SK-N-MC (cell line): Measurements from ENCODE around the gene TSPAN16.

Experiments used
- DNase-seq: peaks from one replicate; pipeline ENCODE4 v3.0.0-alpha.2; 2011; ENCODE audit warnings: low read depth, low spot score
- H3K27ac ChIP-seq: fragments of 200-600 bp; sonication (generic); 2 replicates; pipeline ENCODE4 v1.5.1; 2016; ENCODE audit warnings: mixed run types
- H3K36me3 ChIP-seq: fragments of 200-600 bp; sonication (generic); 2 replicates; pipeline ENCODE4 v1.6.1; 2017; ENCODE audit warnings: antibody characterized with exemption, low read length, mixed read lengths; ENCODE audit not compliant: insufficient read depth
- H3K4me3 ChIP-seq: fragments of 200-600 bp; sonication (generic); 2 replicates; pipeline ENCODE4 v1.5.1; 2016
- H3K9ac ChIP-seq: fragments of 200-600 bp; sonication (generic); 2 replicates; pipeline ENCODE4 v1.8.0; 2017; ENCODE audit warnings: mixed run types, mixed read lengths; ENCODE audit not compliant: insufficient read length
- H3K9me3 ChIP-seq: fragments of 200-600 bp; sonication (generic); 2 replicates; pipeline ENCODE4 v1.6.1; 2017; ENCODE audit warnings: low read depth, mild to moderate bottlenecking, antibody characterized with exemption, low read length, moderate library complexity, mixed read lengths
- EZH2 ChIP-seq: fragments of 200-600 bp; sonication (generic); IDR thresholded peaks from one replicate; pipeline ENCODE4 v1.6.1; 2017; ENCODE audit warnings: antibody characterized with exemption
- FOXP2 ChIP-seq: optimal IDR thresholded peaks from 2 replicates; pipeline ENCODE3; 2011; ENCODE audit warnings: mild to moderate bottlenecking, moderate library complexity; ENCODE audit not compliant: insufficient read depth; ENCODE audit errors: extremely low read length, control extremely low read depth
- POLR2AphosphoS5 ChIP-seq: IDR thresholded peaks from 2 replicates; pipeline ENCODE4 v1.6.1; 2012; ENCODE audit warnings: mild to moderate bottlenecking, low read depth, low read length, borderline replicate concordance

Gene TSPAN16

DNA sequence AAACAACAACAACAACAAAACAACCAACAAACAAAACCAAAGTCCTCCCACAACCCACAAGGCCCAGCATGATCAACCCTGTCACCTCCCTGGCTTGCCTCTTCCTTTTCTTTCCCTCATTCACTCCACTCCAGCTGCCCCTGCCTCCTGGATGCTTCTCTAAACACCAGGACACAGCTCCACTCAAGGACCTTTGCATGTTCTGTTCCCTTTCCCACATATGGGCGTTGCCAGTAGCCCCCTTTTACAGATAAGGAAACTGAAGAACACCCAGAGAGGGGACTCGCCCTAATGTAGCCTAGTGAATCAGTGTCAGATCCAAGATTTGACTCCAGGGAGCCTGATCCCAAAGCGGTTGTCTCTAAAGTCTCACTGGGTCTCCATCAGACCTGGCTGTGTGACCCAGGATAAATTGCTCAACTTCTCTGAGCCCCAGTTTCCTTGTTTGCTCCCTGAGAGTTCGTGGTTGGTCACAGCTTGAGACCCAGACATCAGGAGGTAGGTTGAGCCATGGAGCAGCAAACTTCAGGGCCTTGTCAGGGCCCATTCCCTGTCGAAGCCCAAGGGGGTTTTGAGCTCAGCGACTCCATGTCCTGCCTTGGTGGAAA is 30.7 kb upstream of the TSPAN16 start:
- DNase-seq: no peak
- H3K27ac ChIP-seq: no peak overlapping the region
- no peak overlapping the region for H3K4me3 ChIP-seq
- no peak overlapping the region for H3K9ac ChIP-seq
- TF ChIP-seq EZH2 (no peak), FOXP2 (no peak), POLR2AphosphoS5 (no peak)
- no peaks in the 10 kb centered on the region for H3K9me3 ChIP-seq
- no peaks in the 10 kb centered on the region for H3K36me3 ChIP-seq

DNA sequence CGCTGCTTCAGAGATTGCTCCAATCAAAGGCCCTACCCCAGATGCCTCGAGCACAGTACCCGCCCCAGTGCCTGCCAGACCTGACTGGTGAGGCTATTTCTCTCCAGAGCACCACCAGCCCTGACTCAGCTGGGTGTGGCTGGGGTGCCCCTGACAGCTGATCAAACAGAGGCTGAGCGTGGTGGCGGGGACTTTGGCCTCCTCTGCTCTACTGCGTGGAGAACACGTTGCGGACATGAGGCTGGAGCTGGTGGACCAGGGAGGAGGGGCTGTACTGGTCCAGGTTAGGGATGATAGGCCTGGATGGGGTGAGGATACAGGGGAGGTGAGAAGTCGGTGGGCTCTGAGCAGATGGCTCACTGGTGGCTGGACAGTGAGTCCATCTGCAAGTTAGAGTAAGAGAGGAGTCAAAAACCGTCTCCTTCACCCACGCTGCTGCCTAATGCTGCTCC is 30.1 kb upstream of the TSPAN16 start:
- Histone ChIP-seq H3K36me3 (no peaks in the 10 kb centered on the region), H3K4me3 (no peak overlapping the region), H3K9me3 (no peaks in the 10 kb centered on the region), H3K9ac (no peak overlapping the region), H3K27ac (no peak overlapping the region)
- TF ChIP-seq EZH2: no peak
- no peak for TF ChIP-seq POLR2AphosphoS5
- no peak for TF ChIP-seq FOXP2
- DNase-seq: no peak

DNA sequence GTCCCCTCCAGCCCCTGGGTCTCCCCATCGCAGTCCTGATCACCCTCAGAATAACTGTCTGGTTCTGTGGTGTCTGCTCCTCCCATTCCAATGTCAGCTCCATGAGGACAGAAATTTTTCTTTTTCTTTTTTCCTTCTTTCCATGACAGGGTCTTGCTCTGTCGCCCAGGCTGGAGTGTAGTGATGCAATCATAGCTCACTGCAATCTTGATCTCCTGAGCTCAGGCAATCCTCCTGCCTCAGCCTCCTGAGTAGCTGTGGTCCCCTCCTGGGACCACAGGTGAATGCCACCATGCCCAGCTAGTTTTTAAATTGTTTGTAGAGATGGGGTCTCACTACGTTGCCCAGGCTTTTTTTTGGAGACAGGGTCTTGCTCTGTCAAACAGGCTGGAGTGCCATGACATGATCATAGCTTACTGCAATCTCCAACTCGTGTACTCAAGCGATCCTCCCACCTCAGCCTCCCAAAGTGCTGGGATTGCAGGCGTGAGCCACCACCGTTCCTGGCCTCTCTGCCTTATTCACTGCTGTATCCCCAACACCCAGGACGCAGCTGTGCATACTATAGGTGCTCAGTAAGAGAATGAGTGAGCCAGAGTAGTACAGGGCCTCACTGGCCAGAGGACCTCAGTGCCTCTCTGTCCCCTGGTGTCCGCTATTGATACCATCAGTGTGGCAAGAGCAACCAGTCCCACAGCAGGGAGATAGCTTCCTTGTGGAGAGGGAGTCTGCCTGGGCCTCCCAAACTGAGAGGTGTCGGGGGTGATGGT is 28.5 kb upstream of the TSPAN16 start:
- no peaks in the 10 kb centered on the region for H3K36me3 ChIP-seq
- H3K4me3 ChIP-seq: no peak overlapping the region
- H3K9ac ChIP-seq: no peak overlapping the region
- H3K27ac ChIP-seq: no peak overlapping the region
- H3K9me3 ChIP-seq: no peaks in the 10 kb centered on the region
- no peak for TF ChIP-seq POLR2AphosphoS5
- TF ChIP-seq EZH2: no peak
- no peak for TF ChIP-seq FOXP2
- DNase-seq: no peak

GRCh38 chr19:11268783-11269267 is 27.1 kb upstream of the TSPAN16 start:
- no peak for DNase-seq
- H3K4me3 ChIP-seq: no peak overlapping the region
- H3K9me3 ChIP-seq: no peaks in the 10 kb centered on the region
- no peak overlapping the region for H3K9ac ChIP-seq
- TF ChIP-seq EZH2: no peak
- no peak for TF ChIP-seq POLR2AphosphoS5
- TF ChIP-seq FOXP2: no peak
- no peak overlapping the region for H3K27ac ChIP-seq
- no peaks in the 10 kb centered on the region for H3K36me3 ChIP-seq

GRCh38 chr19:11269408-11269807 is 26.6 kb upstream of the TSPAN16 start:
- Histone ChIP-seq H3K27ac (no peak overlapping the region), H3K36me3 (no peaks in the 10 kb centered on the region), H3K9me3 (no peaks in the 10 kb centered on the region), H3K4me3 (no peak overlapping the region), H3K9ac (no peak overlapping the region)
- TF ChIP-seq FOXP2: no peak
- no peak for TF ChIP-seq POLR2AphosphoS5
- TF ChIP-seq EZH2: no peak
- no peak for DNase-seq

- Histone ChIP-seq H3K9ac (no peak overlapping the region), H3K4me3 (no peak overlapping the region), H3K9me3 (no peaks in the 10 kb centered on the region), H3K27ac (no peak overlapping the region), H3K36me3 (no peaks in the 10 kb centered on the region)
- TF ChIP-seq FOXP2: no peak
- TF ChIP-seq POLR2AphosphoS5: no peak
- no peak for TF ChIP-seq EZH2
- no peak for DNase-seq
Observed at GRCh38 chr19:11273296-11273695, 22.7 kb upstream of the TSPAN16 start.

- Histone ChIP-seq H3K27ac (no peak overlapping the region), H3K4me3 (no peak overlapping the region), H3K36me3 (no peaks in the 10 kb centered on the region), H3K9me3 (no peaks in the 10 kb centered on the region), H3K9ac (no peak overlapping the region)
- TF ChIP-seq POLR2AphosphoS5: no peak
- no peak for TF ChIP-seq FOXP2
- no peak for TF ChIP-seq EZH2
- DNase-seq: no peak
Observed at GRCh38 chr19:11273989-11274388, 22.0 kb upstream of the TSPAN16 start.

DNA sequence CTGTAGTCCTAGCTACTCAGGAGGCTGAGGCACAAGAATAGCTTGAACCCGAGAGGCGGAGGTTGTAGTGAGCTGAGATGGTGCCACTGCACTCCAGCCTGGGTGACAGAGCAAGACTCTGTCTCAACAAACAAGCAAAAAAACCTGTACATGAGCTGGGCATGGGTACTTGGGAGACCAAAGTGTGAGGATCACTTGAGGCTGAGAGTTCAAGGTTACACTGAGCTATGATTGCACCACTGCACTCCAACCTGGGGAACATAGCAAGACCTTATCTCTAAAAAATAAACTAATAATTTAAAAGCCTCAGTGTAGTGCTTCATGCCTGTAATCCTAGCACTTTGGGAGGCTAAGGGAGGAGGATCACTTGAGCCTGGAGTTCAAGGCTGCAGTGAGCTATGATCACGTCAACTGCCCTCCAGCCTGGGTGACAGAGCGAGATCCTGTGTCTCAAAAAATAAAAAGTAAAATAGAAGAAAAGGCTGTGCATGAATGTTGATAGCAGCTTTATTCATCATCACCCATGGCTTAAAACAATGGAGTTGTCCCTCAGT is 21.4 kb upstream of the TSPAN16 start:
- no peak for TF ChIP-seq FOXP2
- no peak for TF ChIP-seq EZH2
- TF ChIP-seq POLR2AphosphoS5: no peak
- Histone ChIP-seq H3K27ac (no peak overlapping the region), H3K9ac (no peak overlapping the region), H3K9me3 (no peaks in the 10 kb centered on the region), H3K4me3 (no peak overlapping the region), H3K36me3 (no peaks in the 10 kb centered on the region)
- no peak for DNase-seq
